GM23248 (cell line): ENCODE measurements around the gene POLR1H. TPM values are rescaled to one million over a fixed set of nuclear protein-coding genes. Genes with fewer than 3 reads are reported as not detected.

Experiments used
- DNase-seq: peaks from one replicate; pipeline ENCODE4 v3.0.0-alpha.2; 2015
- H2AFZ ChIP-seq: fragments of 200-600 bp; sonication (generic); 2 replicates; pipeline ENCODE4 v1.6.1; 2016; ENCODE audit warnings: antibody characterized with exemption
- H3F3A ChIP-seq: fragments of 200-600 bp; sonication (generic); 2 replicates; pipeline ENCODE4 v1.6.1; 2016; ENCODE audit warnings: mild to moderate bottlenecking, antibody characterized with exemption, mixed run types; ENCODE audit not compliant: insufficient read depth
- H3K27ac ChIP-seq: fragments of 200-600 bp; sonication (generic); 2 replicates; pipeline ENCODE4 v1.5.1; 2016; ENCODE audit warnings: mild to moderate bottlenecking
- H3K27me3 ChIP-seq: fragments of 200-600 bp; sonication (generic); replicated peaks from 2 replicates; pipeline ENCODE4 v1.6.1; 2016; ENCODE audit warnings: mild to moderate bottlenecking; ENCODE audit not compliant: insufficient read depth
- H3K36me3 ChIP-seq: fragments of 200-600 bp; sonication (generic); 2 replicates; pipeline ENCODE4 v1.6.1; 2016; ENCODE audit warnings: low read depth, mild to moderate bottlenecking
- H3K4me1 ChIP-seq: fragments of 200-600 bp; sonication (generic); 2 replicates; pipeline ENCODE4 v1.6.1; 2016; ENCODE audit warnings: mild to moderate bottlenecking; ENCODE audit not compliant: insufficient read depth
- H3K4me2 ChIP-seq: fragments of 200-600 bp; sonication (generic); one replicate; pipeline ENCODE4 v1.6.1; 2016; ENCODE audit warnings: mild to moderate bottlenecking; ENCODE audit not compliant: unreplicated experiment
- H3K4me3 ChIP-seq: fragments of 200-600 bp; sonication (generic); 2 replicates; pipeline ENCODE4 v1.5.1; 2016; ENCODE audit warnings: mild to moderate bottlenecking
- H3K79me2 ChIP-seq: fragments of 200-600 bp; sonication (generic); 2 replicates; pipeline ENCODE4 v1.6.1; 2016; ENCODE audit warnings: mild to moderate bottlenecking; ENCODE audit not compliant: insufficient read depth
- H3K9ac ChIP-seq: fragments of 200-600 bp; sonication (generic); 2 replicates; pipeline ENCODE4 v1.6.1; 2016; ENCODE audit warnings: mild to moderate bottlenecking
- H3K9me2 ChIP-seq: fragments of 200-600 bp; sonication (generic); 2 replicates; pipeline ENCODE4 v1.6.1; 2016; ENCODE audit warnings: mixed run types, mild to moderate bottlenecking, moderate library complexity; ENCODE audit not compliant: insufficient read depth
- H3K9me3 ChIP-seq: fragments of 200-600 bp; sonication (generic); one replicate; pipeline ENCODE4 v1.6.1; 2017; ENCODE audit warnings: low read depth
- H4K20me1 ChIP-seq: fragments of 200-600 bp; sonication (generic); 2 replicates; pipeline ENCODE4 v1.6.0; 2016; ENCODE audit not compliant: insufficient read depth
- EZH2 ChIP-seq: fragments of 200-600 bp; sonication (generic); IDR thresholded peaks from 2 replicates; pipeline ENCODE4 v1.6.1; 2018; ENCODE audit warnings: antibody characterized with exemption, mild to moderate bottlenecking; ENCODE audit not compliant: insufficient read depth, poor library complexity, severe bottlenecking
- EZH2phosphoT487 ChIP-seq: fragments of 200-600 bp; sonication (generic); IDR thresholded peaks from 2 replicates; pipeline ENCODE4 v1.6.1; 2018; ENCODE audit warnings: antibody characterized with exemption, moderate library complexity, mild to moderate bottlenecking, low read depth; ENCODE audit not compliant: insufficient read depth
- WGBS, 2 experiments: methylation state at CpG; one replicate each; pipeline ENCODE4 v1.1.6; 2015 to 2017; ENCODE audit warnings: low lambda C conversion rate in 2 of 2, low coverage in 1 of 2; ENCODE audit errors: missing lambda C conversion rate in 2 of 2; 5-methylcytosine and 5-hydroxymethylcytosine counted together
- in situ Hi-C: fragments of 300-500 bp; cut with MboI; formaldehyde crosslinking; loops from 2 replicates; pipeline ENCODE4 v1.15.0; 2020
- polyA plus RNA-seq: library from polyadenylated mRNA; unstranded; fragments of >200 nt; fragmentation: Nextera tagmentation; extraction: Ambion mirVana; gene quantifications from 2 replicates; pipeline ENCODE4 v1.2.1, GENCODE V29; 2016
- total RNA-seq: library from RNA; depleted of rRNA; stranded (reverse); fragments of >200 nt; shearing (Covaris generic); gene quantifications from 2 replicates; pipeline ENCODE4 v1.2.3, GENCODE V29; 2014

The POLR1H gene
- total and polyA plus RNA-seq, 2 experiments from 2014 or later: 19.2 to 31.7 TPM

DNA sequence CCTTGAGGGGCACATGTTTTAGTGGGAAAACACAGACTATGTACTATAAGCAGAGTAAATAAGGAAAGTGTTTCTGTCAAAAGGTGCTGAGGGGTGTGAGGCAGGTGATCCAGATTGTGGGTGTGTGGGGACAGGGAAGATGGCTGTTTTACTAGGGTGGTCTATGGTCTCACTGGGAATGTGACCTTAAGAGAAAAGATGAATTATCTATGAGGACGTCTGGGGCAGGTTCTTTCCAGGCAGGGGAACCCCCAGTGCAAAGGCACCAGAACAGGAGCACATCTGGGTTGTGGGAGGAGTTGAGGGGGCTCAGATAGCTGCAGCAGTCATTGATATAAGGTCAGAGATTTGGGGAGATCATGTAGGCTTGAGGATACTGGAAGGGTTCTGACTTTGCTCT, 18.2 kb upstream of the POLR1H start:
- H3K27ac ChIP-seq: no peak overlapping the region
- DNase-seq: no peak
- no peak overlapping the region for H3K4me3 ChIP-seq
- 11 to 15% methylated on average over 1 of the region's 1 CpG for WGBS, 2 experiments
- TF ChIP-seq EZH2: no peak
- TF ChIP-seq EZH2phosphoT487: no peak
- H2AFZ ChIP-seq: no peak overlapping the region
- H3K9ac ChIP-seq: no peak overlapping the region
- peaks cover 15% of the 10 kb centered on the region for H3K4me1 ChIP-seq
- in situ Hi-C loops: no loop called here
- H4K20me1 ChIP-seq: no peaks in the 10 kb centered on the region
- H3K4me2 ChIP-seq: no peak overlapping the region
- no peaks in the 10 kb centered on the region for H3K79me2 ChIP-seq
- H3K9me3 ChIP-seq: no peaks in the 10 kb centered on the region
- peaks cover 16% of the 10 kb centered on the region for H3F3A ChIP-seq
- H3K9me2 ChIP-seq: no peaks in the 10 kb centered on the region
- no peaks in the 10 kb centered on the region for H3K36me3 ChIP-seq
- H3K27me3 ChIP-seq: no peaks in the 10 kb centered on the region

- Histone ChIP-seq H3K36me3 (no peaks in the 10 kb centered on the region), H3K4me3 (no peak overlapping the region), H3K27me3 (no peaks in the 10 kb centered on the region), H3K4me2 (no peak overlapping the region), H4K20me1 (no peaks in the 10 kb centered on the region), H3K27ac (no peak overlapping the region), H3K4me1 (peaks cover 15% of the 10 kb centered on the region), H2AFZ (no peak overlapping the region), H3F3A (peaks cover 16% of the 10 kb centered on the region), H3K9me2 (no peaks in the 10 kb centered on the region), H3K79me2 (no peaks in the 10 kb centered on the region), H3K9me3 (no peaks in the 10 kb centered on the region), H3K9ac (0 out of 2 replicates have a peak overlapping the region, but pooled peaks have one; percentile 27)
- no peak for DNase-seq
- WGBS, 2 experiments: 95 to 96% methylated on average over 2 of the region's 2 CpGs
- no peak for TF ChIP-seq EZH2phosphoT487
- no peak for TF ChIP-seq EZH2
- in situ Hi-C loops: no loop called here
Observed at GRCh38 chr6:30043744-30044143, 17.3 kb upstream of the POLR1H start.

DNA sequence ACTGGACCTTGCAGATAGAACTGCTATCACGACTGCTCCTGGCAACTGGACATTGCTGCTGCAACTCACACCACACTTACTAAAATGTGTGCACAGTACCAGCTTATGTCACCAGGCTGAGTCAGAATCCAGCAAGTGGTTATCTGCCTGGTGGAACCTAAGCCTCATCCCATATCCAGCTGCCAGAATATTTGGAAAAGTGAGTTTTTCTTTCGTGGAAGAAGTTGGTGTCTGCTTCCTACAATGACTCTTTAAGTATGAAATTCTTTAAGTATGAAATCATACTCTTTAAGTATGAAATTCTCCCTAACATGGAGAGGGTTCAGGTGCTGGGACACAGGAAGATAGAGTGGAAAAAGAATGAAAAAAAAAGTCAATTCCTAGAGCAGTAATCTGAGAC, 16.4 kb upstream of the POLR1H start:
- Histone ChIP-seq H4K20me1 (no peaks in the 10 kb centered on the region), H3K27me3 (no peaks in the 10 kb centered on the region), H3K4me1 (peaks cover 15% of the 10 kb centered on the region), H2AFZ (no peak overlapping the region), H3K4me3 (no peak overlapping the region), H3K9me3 (no peaks in the 10 kb centered on the region), H3K4me2 (peak overlapping the region; percentile 28), H3K79me2 (no peaks in the 10 kb centered on the region), H3K9me2 (no peaks in the 10 kb centered on the region), H3K36me3 (no peaks in the 10 kb centered on the region), H3K27ac (peak overlapping the region; percentile 48), H3K9ac (0 out of 2 replicates have a peak overlapping the region, but pooled peaks have one; percentile 27), H3F3A (peaks cover 16% of the 10 kb centered on the region)
- peak; percentile 87 for DNase-seq
- TF ChIP-seq EZH2 (no peak), EZH2phosphoT487 (no peak)
- whole genome bisulfite sequencing, 2 experiments: 20 to 40% methylated on average over 2 of the region's 2 CpGs
- in situ Hi-C loops: no loop called here

GRCh38 chr6:30047220-30047619, 13.8 kb upstream of the POLR1H start:
- Histone ChIP-seq H3K9me2 (no peaks in the 10 kb centered on the region), H3K9ac (no peak overlapping the region), H3K4me2 (no peak overlapping the region), H3K27ac (no peak overlapping the region), H4K20me1 (0 out of 2 replicates have a peak, but pooled peaks cover 4% of the 10 kb centered on the region), H2AFZ (no peak overlapping the region), H3K79me2 (no peaks in the 10 kb centered on the region), H3K36me3 (no peaks in the 10 kb centered on the region), H3K4me1 (peaks cover 22% of the 10 kb centered on the region), H3K9me3 (no peaks in the 10 kb centered on the region), H3K4me3 (no peak overlapping the region), H3K27me3 (no peaks in the 10 kb centered on the region), H3F3A (peaks cover 26% of the 10 kb centered on the region)
- in situ Hi-C loops: no loop called here
- WGBS, 2 experiments: 63 to 72% methylated on average over 2 of the region's 2 CpGs
- TF ChIP-seq EZH2phosphoT487 (no peak), EZH2 (no peak)
- no peak for DNase-seq

DNA sequence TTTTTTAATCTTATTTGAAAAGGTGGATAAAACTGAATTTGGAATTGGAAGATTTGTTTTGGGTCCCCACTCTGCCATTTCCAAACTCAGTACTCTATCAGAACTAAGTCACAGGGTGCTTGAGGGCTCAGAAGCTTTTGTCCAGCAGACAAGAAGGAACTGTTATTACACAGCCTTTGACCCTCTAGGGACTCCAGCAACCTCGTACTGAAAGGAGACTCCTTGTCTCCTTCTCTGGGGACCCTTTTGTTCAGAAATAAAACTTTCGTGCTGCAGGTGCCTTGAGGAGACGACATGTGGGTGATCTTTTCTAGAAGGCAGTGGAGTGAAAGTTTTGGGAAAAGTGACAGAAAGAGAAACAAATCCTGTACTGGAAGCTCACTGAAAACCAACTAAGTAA, 7.4 kb upstream of the POLR1H start:
- peaks cover 6% of the 10 kb centered on the region for H3K4me1 ChIP-seq
- H3K4me3 ChIP-seq: no peak overlapping the region
- no peak overlapping the region for H2AFZ ChIP-seq
- H3K79me2 ChIP-seq: no peaks in the 10 kb centered on the region
- no peak overlapping the region for H3K27ac ChIP-seq
- H3K27me3 ChIP-seq: no peaks in the 10 kb centered on the region
- no peaks in the 10 kb centered on the region for H3K36me3 ChIP-seq
- H4K20me1 ChIP-seq: 0 out of 2 replicates have a peak, but pooled peaks cover 4% of the 10 kb centered on the region
- in situ Hi-C loops: no loop called here
- no peaks in the 10 kb centered on the region for H3K9me2 ChIP-seq
- TF ChIP-seq EZH2 (no peak), EZH2phosphoT487 (no peak)
- no peak overlapping the region for H3K4me2 ChIP-seq
- peaks cover 10% of the 10 kb centered on the region for H3F3A ChIP-seq
- 93 to 94% methylated on average over 3 of the region's 3 CpGs for WGBS, 2 experiments
- no peak overlapping the region for H3K9ac ChIP-seq
- DNase-seq: no peak
- H3K9me3 ChIP-seq: no peaks in the 10 kb centered on the region
